Mesothelial cell of epicardium (in vitro differentiated cells): Measurements from ENCODE around the gene NPBWR2. TPM values are rescaled to one million over a fixed set of nuclear protein-coding genes. Genes with fewer than 3 reads are reported as not detected.
"Not testable (repeated sequence)": the region's sequence is repeated elsewhere in the genome, so short reads cannot be mapped to it uniquely, and the experiment has no call there.

Experiments
- DNase-seq, 2 experiments: peaks; one replicate each; pipeline ENCODE4 v3.0.0; 2021; ENCODE audit warnings: low spot score in 2 of 2; ENCODE audit not compliant: unreplicated experiment in 2 of 2
- H3K27ac Mint-ChIP-seq: 2 replicates; pipeline ENCODE4 v1.8.0; 2021; ENCODE audit warnings: mixed read lengths
- H3K27me3 Mint-ChIP-seq: 2 replicates; pipeline ENCODE4 v1.8.0; 2021; ENCODE audit warnings: low read depth, mixed read lengths
- H3K36me3 Mint-ChIP-seq: 2 replicates; pipeline ENCODE4 v1.8.0; 2021; ENCODE audit warnings: mixed read lengths
- H3K4me1 Mint-ChIP-seq: 2 replicates; pipeline ENCODE4 v1.8.0; 2021; ENCODE audit warnings: mixed read lengths
- H3K4me3 Mint-ChIP-seq: 2 replicates; pipeline ENCODE4 v1.8.0; 2021; ENCODE audit warnings: mild to moderate bottlenecking, moderate library complexity, mixed read lengths
- H3K9me3 Mint-ChIP-seq: 2 replicates; pipeline ENCODE4 v1.8.0; 2021; ENCODE audit warnings: mixed read lengths
- total RNA-seq: library from RNA; stranded (reverse); gene quantifications from 3 replicates; pipeline ENCODE4 v1.2.1, GENCODE V29; 2021
- TF ChIP-seq, protein P1 (sequence below): fragments of 200-600 bp; sonication (generic); IDR thresholded peaks from one replicate; pipeline ENCODE4 v1.5.0; 2021; ENCODE audit warnings: antibody characterized with exemption; ENCODE audit not compliant: unreplicated experiment

The NPBWR2 gene
- total RNA-seq, 1 donor from 2014 or later = not detected

DNA sequence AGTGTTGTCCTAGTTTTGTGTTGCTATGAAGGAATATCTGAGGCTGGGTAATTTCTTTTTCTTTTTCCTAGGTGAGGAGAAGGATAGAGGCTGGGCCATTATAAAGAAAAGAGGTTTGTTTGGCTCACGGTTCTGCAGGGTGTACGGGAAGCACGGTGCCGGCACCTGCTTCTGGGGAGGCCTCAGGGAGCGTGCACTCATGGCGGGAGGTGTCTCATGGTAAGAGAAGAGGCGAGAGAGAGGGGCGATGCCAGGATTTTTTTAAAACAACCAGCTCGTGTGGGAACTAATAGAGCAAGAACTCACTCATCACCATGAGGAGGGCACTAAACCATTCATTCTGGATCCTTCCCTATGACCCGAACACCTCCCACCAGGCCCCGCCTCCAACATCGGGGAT lies 14.2 kb upstream of the NPBWR2 start:
- H3K9me3 Mint-ChIP-seq = no peaks in the 10 kb centered on the region
- H3K36me3 Mint-ChIP-seq = no peaks in the 10 kb centered on the region
- no peak overlapping the region for H3K4me3 Mint-ChIP-seq
- H3K27me3 Mint-ChIP-seq = peaks cover 42% of the 10 kb centered on the region
- DNase-seq = peak in 1 of 2 experiments; percentile 4
- peaks cover 5% of the 10 kb centered on the region for H3K4me1 Mint-ChIP-seq
- TF ChIP-seq, protein P1, sequence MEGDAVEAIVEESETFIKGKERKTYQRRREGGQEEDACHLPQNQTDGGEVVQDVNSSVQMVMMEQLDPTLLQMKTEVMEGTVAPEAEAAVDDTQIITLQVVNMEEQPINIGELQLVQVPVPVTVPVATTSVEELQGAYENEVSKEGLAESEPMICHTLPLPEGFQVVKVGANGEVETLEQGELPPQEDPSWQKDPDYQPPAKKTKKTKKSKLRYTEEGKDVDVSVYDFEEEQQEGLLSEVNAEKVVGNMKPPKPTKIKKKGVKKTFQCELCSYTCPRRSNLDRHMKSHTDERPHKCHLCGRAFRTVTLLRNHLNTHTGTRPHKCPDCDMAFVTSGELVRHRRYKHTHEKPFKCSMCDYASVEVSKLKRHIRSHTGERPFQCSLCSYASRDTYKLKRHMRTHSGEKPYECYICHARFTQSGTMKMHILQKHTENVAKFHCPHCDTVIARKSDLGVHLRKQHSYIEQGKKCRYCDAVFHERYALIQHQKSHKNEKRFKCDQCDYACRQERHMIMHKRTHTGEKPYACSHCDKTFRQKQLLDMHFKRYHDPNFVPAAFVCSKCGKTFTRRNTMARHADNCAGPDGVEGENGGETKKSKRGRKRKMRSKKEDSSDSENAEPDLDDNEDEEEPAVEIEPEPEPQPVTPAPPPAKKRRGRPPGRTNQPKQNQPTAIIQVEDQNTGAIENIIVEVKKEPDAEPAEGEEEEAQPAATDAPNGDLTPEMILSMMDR = no peak
- H3K27ac Mint-ChIP-seq = no peak overlapping the region

DNA sequence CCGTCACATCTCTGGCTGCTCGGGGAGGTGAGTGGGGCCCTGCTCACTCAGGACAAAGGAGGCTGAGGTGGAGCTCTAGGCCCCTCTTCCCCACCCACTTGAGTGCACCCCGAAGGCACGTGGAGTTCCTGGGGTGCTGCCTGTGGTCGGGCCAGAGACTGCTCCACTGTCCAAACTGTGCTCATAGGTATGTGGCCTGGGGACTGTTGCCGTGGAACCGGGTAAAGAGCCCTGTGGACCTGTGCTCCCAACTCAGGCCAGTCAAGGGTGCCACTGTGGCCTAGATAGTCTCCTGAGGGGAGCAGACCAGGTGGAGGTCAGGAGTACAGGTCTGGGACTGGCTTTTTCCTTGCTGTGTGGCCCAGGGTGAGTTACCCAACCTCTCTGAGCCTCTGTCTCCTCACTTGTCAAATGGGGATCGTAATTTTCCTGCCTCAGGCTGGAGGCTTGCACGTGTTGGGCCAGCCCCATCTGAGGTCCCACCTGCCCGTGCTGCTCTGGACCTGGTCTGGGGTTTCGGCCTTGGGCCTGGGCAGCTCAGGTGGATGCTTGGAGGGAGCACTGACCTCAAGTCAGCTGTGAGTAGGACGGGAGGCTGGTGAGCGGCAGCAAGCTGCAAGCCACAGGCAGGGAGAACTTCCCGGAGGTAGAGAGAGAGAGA lies 12.4 kb upstream of the NPBWR2 start:
- Mint-ChIP-seq H3K4me1 (peaks cover 5% of the 10 kb centered on the region), H3K4me3 (no peak overlapping the region), H3K9me3 (no peaks in the 10 kb centered on the region), H3K27me3 (peaks cover 39% of the 10 kb centered on the region), H3K27ac (peak overlapping the region; percentile 53), H3K36me3 (no peaks in the 10 kb centered on the region)
- TF ChIP-seq, protein P1 = no peak
- DNase-seq = peak; percentile 3 to 34

DNA sequence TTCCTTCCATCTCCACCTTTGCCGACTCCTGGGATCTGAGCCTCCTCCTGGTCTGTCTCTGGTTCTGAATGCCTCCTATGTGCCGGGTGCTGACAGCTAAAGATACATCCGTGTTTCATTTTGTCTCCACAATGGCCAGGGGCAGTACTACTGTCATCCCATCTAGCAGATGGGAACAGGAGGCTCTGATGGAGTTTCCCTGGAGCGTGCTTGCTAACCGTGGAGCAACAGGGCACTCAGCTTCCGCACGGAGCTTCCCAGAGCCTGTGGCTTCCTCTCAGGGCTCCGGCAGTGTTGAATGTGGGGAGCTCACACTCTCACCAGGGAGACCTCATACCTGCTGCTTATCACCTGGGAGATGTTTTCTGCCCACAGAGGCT lies 11.9 kb upstream of the NPBWR2 start:
- H3K9me3 Mint-ChIP-seq = no peaks in the 10 kb centered on the region
- H3K4me1 Mint-ChIP-seq = peaks cover 5% of the 10 kb centered on the region
- TF ChIP-seq, protein P1 = no peak
- H3K27ac Mint-ChIP-seq = no peak overlapping the region
- peaks cover 37% of the 10 kb centered on the region for H3K27me3 Mint-ChIP-seq
- no peak overlapping the region for H3K4me3 Mint-ChIP-seq
- H3K36me3 Mint-ChIP-seq = no peaks in the 10 kb centered on the region
- DNase-seq = peak; percentile 5 to 26

DNA sequence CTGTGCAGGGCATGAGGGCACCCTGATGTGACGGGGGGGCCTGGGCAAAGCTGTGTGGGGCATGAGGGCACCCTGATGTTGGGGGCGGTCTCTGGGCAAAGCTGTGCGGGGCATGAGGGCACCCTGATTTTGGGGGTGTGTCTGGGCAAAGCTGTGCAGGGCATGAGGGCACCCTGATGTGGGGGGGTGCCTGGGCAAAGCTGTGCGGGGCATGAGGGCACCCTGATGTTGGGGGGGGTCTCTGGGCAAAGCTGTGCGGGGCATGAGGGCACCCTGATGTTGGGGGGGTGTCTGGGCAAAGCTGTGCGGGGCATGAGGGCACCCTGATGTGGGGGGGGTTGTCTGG lies 10.0 kb upstream of the NPBWR2 start:
- H3K9me3 Mint-ChIP-seq, H3K36me3 Mint-ChIP-seq, H3K27ac Mint-ChIP-seq, H3K4me3 Mint-ChIP-seq, DNase-seq, H3K4me1 Mint-ChIP-seq: not testable (repeated sequence)
- peaks cover 21% of the 10 kb centered on the region for H3K27me3 Mint-ChIP-seq

DNA sequence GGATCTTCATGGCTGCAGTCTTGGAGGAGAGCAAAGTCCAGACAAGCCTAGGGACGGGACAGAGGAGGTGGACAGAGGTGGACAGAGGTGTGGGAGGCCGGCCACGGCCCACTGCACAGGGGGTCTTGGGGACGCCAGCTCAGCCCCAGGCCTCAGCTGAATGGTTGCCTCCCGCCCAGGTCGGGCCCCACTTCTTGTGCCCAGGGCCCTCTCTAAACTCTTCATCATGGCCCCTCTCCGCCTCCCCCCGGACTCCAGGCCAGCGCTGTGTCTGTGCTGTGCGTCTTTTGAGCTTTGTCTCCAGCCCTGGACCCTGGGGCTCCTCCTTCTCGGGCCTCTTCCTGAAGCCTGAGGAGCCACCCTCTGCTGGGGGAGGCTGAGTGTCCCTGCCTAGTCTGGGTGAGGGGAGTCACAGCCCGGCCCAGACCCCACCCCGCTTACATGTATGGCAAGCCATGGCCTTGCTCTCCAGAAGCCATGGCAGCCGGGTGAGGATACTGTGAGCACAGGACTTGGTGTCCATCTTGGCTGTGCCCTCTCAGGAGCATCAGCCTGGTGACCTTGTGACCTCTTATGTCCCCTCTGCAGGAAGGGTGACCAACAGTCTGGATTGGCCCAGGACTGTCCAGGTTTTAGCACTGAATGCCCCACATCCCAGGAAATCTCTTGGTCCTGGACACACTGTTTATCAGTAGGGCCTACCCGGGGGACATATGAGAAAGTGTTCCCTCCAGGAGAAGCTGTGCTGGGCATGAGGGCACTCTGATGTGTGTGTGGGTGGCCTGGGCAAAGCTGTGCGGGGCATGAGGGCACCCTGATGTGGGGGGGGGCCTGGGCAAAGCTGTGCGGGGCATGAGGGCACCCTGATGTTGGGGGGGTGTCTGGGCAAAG lies 9.4 kb upstream of the NPBWR2 start:
- Mint-ChIP-seq H3K4me1 (peaks cover 5% of the 10 kb centered on the region), H3K36me3 (no peaks in the 10 kb centered on the region), H3K9me3 (no peaks in the 10 kb centered on the region), H3K27me3 (peaks cover 14% of the 10 kb centered on the region), H3K27ac (no peak overlapping the region), H3K4me3 (no peak overlapping the region)
- DNase-seq = peak in 1 of 2 experiments; percentile 4
- TF ChIP-seq, protein P1 = no peak

DNA sequence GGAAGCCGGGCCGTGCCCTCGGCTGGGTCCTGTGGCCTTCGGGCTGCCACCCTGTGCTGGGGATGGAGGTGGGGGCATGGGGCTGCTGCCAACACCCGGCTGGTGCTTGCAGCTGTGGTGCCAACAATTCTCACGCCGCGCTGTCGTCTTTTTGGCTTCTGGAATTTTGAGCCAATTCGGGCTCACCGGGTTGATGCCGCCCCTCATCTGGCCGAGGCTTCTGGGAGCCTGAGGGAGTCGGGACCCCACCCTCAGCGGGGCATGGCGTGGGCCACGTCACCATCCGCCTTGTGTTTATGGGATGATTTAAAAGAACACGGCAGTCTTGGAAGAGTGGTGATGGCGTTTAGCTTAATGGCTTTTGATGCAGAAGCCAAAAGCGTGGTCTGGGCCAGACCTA lies 8.7 kb upstream of the NPBWR2 start:
- Mint-ChIP-seq H3K36me3 (no peaks in the 10 kb centered on the region), H3K9me3 (no peaks in the 10 kb centered on the region), H3K27ac (no peak overlapping the region), H3K4me1 (peaks cover 5% of the 10 kb centered on the region), H3K4me3 (no peak overlapping the region), H3K27me3 (peaks cover 7% of the 10 kb centered on the region)
- TF ChIP-seq, protein P1 = no peak
- peak in 1 of 2 experiments; percentile 34 for DNase-seq
